Endodermal cell (in vitro differentiated cells): Measurements from ENCODE around the gene ATP8B1. TPM values are rescaled to one million over a fixed set of nuclear protein-coding genes. Genes with fewer than 3 reads are reported as not detected.

Source experiments
- DNase-seq: peaks from one replicate; pipeline ENCODE4 v3.0.0-alpha.2; 2017
- H3K27ac ChIP-seq: 2 replicates; pipeline ENCODE4 v1.5.1; 2013; ENCODE audit warnings: mild to moderate bottlenecking, low read depth, low read length, moderate library complexity
- H3K27me3 ChIP-seq: 2 replicates; pipeline ENCODE4 v1.6.1; 2013; ENCODE audit warnings: mild to moderate bottlenecking, low read length, moderate library complexity; ENCODE audit not compliant: insufficient read depth, control insufficient read depth, poor library complexity, severe bottlenecking
- H3K36me3 ChIP-seq: 2 replicates; pipeline ENCODE4 v1.7.0; 2013; ENCODE audit warnings: mild to moderate bottlenecking, low read length, moderate library complexity; ENCODE audit not compliant: control insufficient read depth, insufficient read depth
- H3K4me1 ChIP-seq: one replicate; pipeline ENCODE4 v1.7.0; 2013; ENCODE audit warnings: low read length; ENCODE audit not compliant: control insufficient read depth, insufficient read depth
- H3K4me3 ChIP-seq: 2 replicates; pipeline ENCODE4 v1.5.1; 2013; ENCODE audit warnings: mild to moderate bottlenecking, low read length, moderate library complexity
- H3K9ac ChIP-seq: 2 replicates; pipeline ENCODE4 v1.6.1; 2013; ENCODE audit warnings: mild to moderate bottlenecking, low read length, moderate library complexity; ENCODE audit not compliant: poor library complexity, severe bottlenecking; ENCODE audit errors: extremely low read depth
- H3K9me3 ChIP-seq: 2 replicates; pipeline ENCODE4 v1.6.1; 2013; ENCODE audit warnings: mild to moderate bottlenecking, low read length, moderate library complexity; ENCODE audit not compliant: control insufficient read depth
- H3K27ac Mint-ChIP-seq: 2 replicates; pipeline ENCODE4 v1.8.0; 2020; ENCODE audit warnings: mixed read lengths
- H3K27me3 Mint-ChIP-seq: 2 replicates; pipeline ENCODE4 v1.8.0; 2021; ENCODE audit warnings: mild to moderate bottlenecking, mixed read lengths; ENCODE audit not compliant: insufficient read depth
- H3K36me3 Mint-ChIP-seq: 2 replicates; pipeline ENCODE4 v1.8.0; 2020; ENCODE audit warnings: low read depth, mixed read lengths
- H3K4me1 Mint-ChIP-seq: 2 replicates; pipeline ENCODE4 v1.8.0; 2020; ENCODE audit warnings: mixed read lengths
- H3K4me3 Mint-ChIP-seq: 2 replicates; pipeline ENCODE4 v1.8.0; 2020; ENCODE audit warnings: mild to moderate bottlenecking, moderate library complexity, mixed read lengths
- H3K9me3 Mint-ChIP-seq: 2 replicates; pipeline ENCODE4 v1.8.0; 2020; ENCODE audit warnings: mild to moderate bottlenecking, mixed read lengths
- CTCF ChIP-seq: fragments of 200-600 bp; sonication (generic); conservative IDR thresholded peaks from 2 replicates; pipeline ENCODE4 v1.5.0; 2021; ENCODE audit warnings: antibody characterized with exemption, mild to moderate bottlenecking
- WGBS, 2 experiments: methylation state at CpG; one replicate each; pipeline versions ENCODE4 v1.1.5 to v1.1.7; 2013; ENCODE audit warnings: missing lambda C conversion rate in 2 of 2, mixed read lengths in 1 of 2; ENCODE audit not compliant: insufficient coverage in 1 of 2, insufficient read length in 1 of 2; 5-methylcytosine and 5-hydroxymethylcytosine counted together
- total RNA-seq, 2 donors: library from RNA; stranded (reverse); fragmentation: NEBNext Ultra II Directional in 1 of 2; extraction: Animal tissue kit (Norgen Biotek cat#: 25700) in 1 of 2; gene quantifications; 2 replicates in 1 of 2; 3 replicates in 1 of 2; pipeline ENCODE4 v1.2.1, GENCODE V29; 2021

ATP8B1 gene
- total RNA-seq, 2 donors from 2014 or later: 1.7 to 13.5 TPM

GRCh38 chr18:57791911-57792310 lies 11.2 kb downstream of the ATP8B1 start:
- no peak for TF ChIP-seq CTCF
- no peak overlapping the region for H3K27ac ChIP-seq
- DNase-seq: no peak
- peaks cover 24% of the 10 kb centered on the region for H3K4me1 Mint-ChIP-seq
- peaks cover 4% of the 10 kb centered on the region for H3K9me3 ChIP-seq
- WGBS, 2 experiments: 100% methylated on average over 1 of the region's 2 CpGs; no CpG with 5 or more reads in 1 of the 2 experiments
- no peak overlapping the region for H3K9ac ChIP-seq
- no peak overlapping the region for H3K4me3 Mint-ChIP-seq
- no peaks in the 10 kb centered on the region for H3K36me3 ChIP-seq
- H3K9me3 Mint-ChIP-seq: peaks cover 3% of the 10 kb centered on the region
- no peak overlapping the region for H3K27ac Mint-ChIP-seq
- peaks cover under 1% of the 10 kb centered on the region for H3K4me1 ChIP-seq
- H3K27me3 ChIP-seq: no peaks in the 10 kb centered on the region
- H3K4me3 ChIP-seq: no peak overlapping the region
- H3K27me3 Mint-ChIP-seq: no peaks in the 10 kb centered on the region
- peaks cover 15% of the 10 kb centered on the region for H3K36me3 Mint-ChIP-seq

GRCh38 chr18:57791192-57791591 lies 11.9 kb downstream of the ATP8B1 start:
- Mint-ChIP-seq H3K4me3 (no peak overlapping the region), H3K9me3 (peaks cover 3% of the 10 kb centered on the region), H3K36me3 (peaks cover 14% of the 10 kb centered on the region), H3K27ac (no peak overlapping the region), H3K4me1 (peaks cover 17% of the 10 kb centered on the region), H3K27me3 (no peaks in the 10 kb centered on the region)
- Histone ChIP-seq H3K4me3 (no peak overlapping the region), H3K9me3 (peaks cover 4% of the 10 kb centered on the region), H3K36me3 (no peaks in the 10 kb centered on the region), H3K27me3 (no peaks in the 10 kb centered on the region), H3K9ac (no peak overlapping the region), H3K4me1 (no peaks in the 10 kb centered on the region), H3K27ac (no peak overlapping the region)
- 83 to 88% methylated on average over 5 of the region's 5 CpGs for WGBS, 2 experiments
- no peak for TF ChIP-seq CTCF
- no peak for DNase-seq

- Histone ChIP-seq H3K4me3 (no peak overlapping the region), H3K4me1 (no peaks in the 10 kb centered on the region), H3K9me3 (peaks cover 1% of the 10 kb centered on the region), H3K27me3 (no peaks in the 10 kb centered on the region), H3K36me3 (no peaks in the 10 kb centered on the region), H3K27ac (no peak overlapping the region), H3K9ac (no peak overlapping the region)
- DNase-seq: no peak
- H3K27ac Mint-ChIP-seq: peak overlapping the region; percentile 58
- 95 to 100% methylated on average over 3 to 4 of the region's 4 CpGs for WGBS, 2 experiments
- H3K9me3 Mint-ChIP-seq: no peaks in the 10 kb centered on the region
- TF ChIP-seq CTCF: no peak
- H3K4me3 Mint-ChIP-seq: no peak overlapping the region
- peaks cover 15% of the 10 kb centered on the region for H3K4me1 Mint-ChIP-seq
- H3K27me3 Mint-ChIP-seq: no peaks in the 10 kb centered on the region
- H3K36me3 Mint-ChIP-seq: peaks cover 8% of the 10 kb centered on the region
These were observed 12.8 kb downstream of the ATP8B1 start for GRCh38 chr18:57790316-57790715.
